ENCODE measurements around the gene PSMD2.
"Not testable (repeated sequence)": the region's sequence is repeated elsewhere in the genome, so short reads cannot be mapped to it uniquely, and the experiment has no call there.

Gene PSMD2

GRCh38 chr3:184298759-184299487 is at the start of gene PSMD2:
PSMD2 (plus strand) TSS chr3:184299241; CDS start chr3:184299267, 26 bp downstream.
- in situ Hi-C loops (cut with MboI; ENCODE audit: low sequenced_read_pairs): loop anchor here (25.0 kb wide), 1 partner anchor 837 kb away; no protein-coding TSS in a partner anchor

- in situ Hi-C loops (cut with MboI; ENCODE audit: low sequenced_read_pairs): no loop called here
Observed at GRCh38 chr3:184249412-184250166, 49.5 kb upstream of the PSMD2 start, which contains the start of gene EEF1AKMT4. EEF1AKMT4 (plus strand) TSS chr3:184249672; CDS start chr3:184249695, 23 bp downstream.

GRCh38 chr3:184250167-184250828 is 48.7 kb upstream of the PSMD2 start:
- in situ Hi-C loops (cut with MboI; ENCODE audit: low sequenced_read_pairs): no loop called here

- in situ Hi-C loops (cut with MboI; ENCODE audit: low sequenced_read_pairs): no loop called here
Observed at GRCh38 chr3:184255291-184256039, 43.6 kb upstream of the PSMD2 start.

- in situ Hi-C loops (cut with MboI; ENCODE audit: low sequenced_read_pairs): no loop called here
Observed at GRCh38 chr3:184257083-184257915, 41.7 kb upstream of the PSMD2 start.

- in situ Hi-C loops (cut with MboI; ENCODE audit: low sequenced_read_pairs): no loop called here
Observed at GRCh38 chr3:184258926-184259325, 40.1 kb upstream of the PSMD2 start.

- in situ Hi-C loops (cut with MboI; ENCODE audit: low sequenced_read_pairs): no loop called here
Observed at GRCh38 chr3:184259396-184259877, 39.6 kb upstream of the PSMD2 start.

GRCh38 chr3:184259878-184260723 is 38.9 kb upstream of the PSMD2 start:
- in situ Hi-C loops (cut with MboI; ENCODE audit: low sequenced_read_pairs): no loop called here

GRCh38 chr3:184260724-184261269 is 38.2 kb upstream of the PSMD2 start:
- in situ Hi-C loops (cut with MboI; ENCODE audit: low sequenced_read_pairs): no loop called here

- in situ Hi-C loops (cut with MboI; ENCODE audit: low sequenced_read_pairs): no loop called here
Observed at GRCh38 chr3:184261270-184261853, 37.7 kb upstream of the PSMD2 start, which contains the start of gene CAMK2N2. CAMK2N2 (minus strand) TSS chr3:184261553; CDS start chr3:184261285, 268 bp downstream.

GRCh38 chr3:184261854-184262763 is 36.9 kb upstream of the PSMD2 start:
- in situ Hi-C loops (cut with MboI; ENCODE audit: low sequenced_read_pairs): no loop called here

GRCh38 chr3:184262764-184263179 is 36.3 kb upstream of the PSMD2 start:
- in situ Hi-C loops (cut with MboI; ENCODE audit: low sequenced_read_pairs): no loop called here

GRCh38 chr3:184267249-184267648 is 31.8 kb upstream of the PSMD2 start:
- in situ Hi-C loops (cut with MboI; ENCODE audit: low sequenced_read_pairs): not testable (repeated sequence)

- in situ Hi-C loops (cut with MboI; ENCODE audit: low sequenced_read_pairs): no loop called here
Observed at GRCh38 chr3:184272269-184272668, 26.8 kb upstream of the PSMD2 start.

- in situ Hi-C loops (cut with MboI; ENCODE audit: low sequenced_read_pairs): loop anchor here (25.0 kb wide), 1 partner anchor 813 kb away; no protein-coding TSS in a partner anchor
Observed at GRCh38 chr3:184275381-184275701, 23.7 kb upstream of the PSMD2 start.

- in situ Hi-C loops (cut with MboI; ENCODE audit: low sequenced_read_pairs): loop anchor here (25.0 kb wide), 1 partner anchor 814 kb away; no protein-coding TSS in a partner anchor
Observed at GRCh38 chr3:184275961-184276910, 22.8 kb upstream of the PSMD2 start, which contains the start of gene ECE2. ECE2 (plus strand) TSS chr3:184276022; CDS start chr3:184276154, 132 bp downstream.

Measured in HL-60/S4 treated with retinoic acid at 250 ng/mL for 4 days and 3 days (cell line).